CD4-positive, alpha-beta T cell treated with Interferon alpha-2 for 1 hour (primary cell): ENCODE measurements around the gene DNAJC6.
A peak's percentile ranks its signal among the peaks of the same experiment; 100 is the strongest.
"Not testable (repeated sequence)": the region's sequence is repeated elsewhere in the genome, so short reads cannot be mapped to it uniquely, and the experiment has no call there.

Source experiments
- DNase-seq, 2 donors: peaks; one replicate each; pipeline ENCODE4 v3.0.0-alpha.2; 2020 to 2022

Gene DNAJC6

DNA sequence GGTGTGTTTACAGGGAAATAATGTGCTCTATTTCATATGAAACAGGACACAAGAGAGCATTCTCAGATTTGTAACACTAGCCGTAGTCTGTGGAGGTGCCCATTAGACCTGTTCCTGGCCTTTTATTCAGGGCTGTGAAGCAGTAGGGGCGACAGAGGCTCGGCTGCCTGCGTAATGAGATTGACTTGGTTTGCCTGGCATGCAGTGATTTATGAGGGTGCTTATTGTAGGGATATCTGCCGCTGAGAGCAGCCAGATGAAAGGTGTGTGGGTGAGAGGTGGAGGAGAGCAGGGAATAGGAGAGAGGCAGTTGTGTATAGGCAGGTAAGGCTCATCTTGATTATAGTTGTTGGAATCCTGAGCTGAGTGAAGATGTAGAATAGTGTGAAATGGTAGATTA is 51.3 kb downstream of the DNAJC6 start:
- DNase-seq: no peak

DNA sequence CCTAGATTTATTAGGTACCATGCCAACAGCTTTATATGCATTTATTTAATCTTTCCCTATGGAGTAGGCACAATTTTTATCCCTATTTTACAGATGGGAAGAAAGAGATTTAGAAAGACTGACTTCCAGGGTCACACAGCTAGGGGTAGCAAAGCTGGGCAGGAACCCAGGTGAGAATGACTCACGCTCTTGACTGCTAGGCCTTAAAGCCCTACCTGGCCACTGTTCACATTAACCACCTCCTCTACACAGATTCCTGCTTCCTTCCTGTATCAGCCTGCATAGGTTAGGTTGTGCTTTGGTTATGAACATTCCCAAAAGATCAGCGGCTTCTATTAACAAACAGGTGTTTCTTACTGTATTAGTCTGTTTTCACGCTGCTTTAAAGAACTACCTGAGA is 53.2 kb downstream of the DNAJC6 start:
- no peak for DNase-seq

DNA sequence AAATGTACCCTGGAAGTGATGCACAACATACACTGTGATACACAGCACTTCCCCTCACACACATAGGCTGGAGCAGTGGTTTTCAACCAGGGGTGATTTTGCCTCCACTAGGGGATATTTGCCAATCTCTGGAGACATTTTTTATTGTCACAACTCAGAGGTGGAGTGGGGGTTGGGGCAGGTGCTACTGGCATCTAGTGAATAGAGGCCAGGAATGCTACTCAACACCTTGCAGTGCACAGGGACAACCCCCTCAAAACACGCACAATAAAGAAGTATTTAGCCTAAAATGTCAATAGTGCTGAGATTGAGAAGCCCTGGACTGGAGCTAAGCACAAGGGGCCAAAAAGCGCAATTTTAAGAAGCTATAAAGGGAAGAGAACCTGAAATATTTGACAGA is 54.1 kb downstream of the DNAJC6 start:
- no peak for DNase-seq

DNA sequence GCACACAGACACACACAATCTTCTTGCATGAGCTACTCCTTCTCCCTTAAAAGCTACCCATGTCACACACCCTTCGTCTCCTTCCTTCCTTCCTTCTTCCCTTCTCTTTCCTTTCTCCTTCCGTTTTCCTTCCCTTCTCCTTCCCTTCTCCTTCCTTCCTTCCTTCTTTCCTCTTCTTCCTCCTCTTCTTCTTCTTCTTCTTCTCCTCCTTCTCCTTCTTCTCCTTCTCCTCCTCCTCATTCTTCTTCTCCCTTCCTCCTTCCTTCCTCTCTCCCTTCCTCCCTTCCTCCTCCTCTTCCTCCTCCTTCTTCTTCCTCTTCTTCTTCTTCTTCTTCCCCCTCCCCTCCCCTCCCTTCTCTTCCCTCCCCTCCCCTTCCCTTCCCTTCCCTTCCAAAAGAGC is 59.1 kb downstream of the DNAJC6 start:
- no peak for DNase-seq

DNA sequence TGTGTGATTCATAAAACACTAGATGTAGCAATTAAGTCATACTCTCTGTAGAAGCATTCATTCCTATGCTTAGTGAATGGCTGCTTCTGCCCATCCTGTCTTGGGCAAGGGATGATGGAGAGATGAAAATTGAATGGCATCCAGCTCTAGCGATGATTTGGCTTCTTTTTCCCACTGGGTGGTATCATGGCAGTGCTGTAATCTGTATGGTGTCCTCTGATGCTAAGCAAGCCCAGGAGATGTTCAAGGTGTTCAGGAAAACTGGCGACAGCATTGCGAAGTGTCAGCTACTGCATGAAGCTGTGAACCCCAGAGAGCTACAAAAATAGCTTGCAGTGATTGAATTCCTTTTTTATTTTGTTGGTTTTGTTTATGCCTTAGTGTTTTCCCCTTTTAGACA is 62.2 kb downstream of the DNAJC6 start:
- no peak for DNase-seq

DNA sequence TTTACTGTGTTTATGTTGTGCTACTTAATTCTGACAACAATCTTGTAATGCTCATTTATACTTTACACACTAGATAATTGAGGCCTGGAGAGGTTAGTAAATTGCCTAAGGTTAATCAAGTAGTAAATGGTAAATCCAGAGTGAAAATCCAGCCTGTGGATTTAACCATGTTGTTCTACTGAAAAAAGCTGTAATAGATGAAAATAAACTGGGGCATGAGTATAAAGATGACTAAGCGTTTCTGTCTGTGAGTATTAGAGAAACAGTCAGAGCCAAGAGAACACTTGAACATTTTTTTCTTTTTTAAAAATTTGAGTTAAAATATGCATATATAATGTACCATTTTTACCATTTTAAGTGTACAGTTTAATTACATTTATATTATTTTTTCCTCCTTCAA is 63.2 kb downstream of the DNAJC6 start:
- DNase-seq: no peak

DNA sequence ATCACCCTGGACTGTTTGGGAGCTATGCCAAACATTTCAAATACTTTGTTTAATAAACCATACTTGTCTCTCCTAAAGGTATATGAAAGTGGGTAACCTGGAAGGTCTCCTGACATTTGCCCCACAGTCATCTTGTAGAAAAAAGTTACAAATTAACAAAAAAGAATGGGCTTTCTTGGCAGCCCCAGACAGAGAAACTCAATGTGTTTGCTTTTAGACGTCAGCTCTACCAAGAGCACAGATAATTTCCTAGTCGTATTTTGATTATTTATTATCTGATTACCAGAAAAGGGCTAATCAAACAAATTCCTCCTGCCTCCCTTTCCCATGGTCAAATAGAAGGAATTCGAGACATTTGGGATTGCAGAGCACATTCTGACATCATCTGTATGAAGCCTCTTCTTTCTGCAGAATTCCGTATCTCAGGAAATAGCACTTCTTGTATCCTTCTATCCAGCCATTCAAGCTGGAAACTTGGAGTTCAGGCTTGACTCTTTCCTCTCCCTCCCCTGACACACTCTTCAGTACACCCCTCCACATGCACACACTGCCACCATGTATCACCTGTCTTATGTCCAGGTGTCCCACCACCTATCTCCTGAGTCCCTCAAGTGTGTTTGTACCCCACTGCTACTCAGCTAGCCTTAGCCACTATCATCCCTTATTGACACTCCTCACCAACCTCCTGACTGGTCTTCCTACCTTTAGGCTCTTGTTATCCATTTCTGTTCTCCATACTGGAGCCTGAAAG is 68.3 kb downstream of the DNAJC6 start:
- no peak for DNase-seq

DNA sequence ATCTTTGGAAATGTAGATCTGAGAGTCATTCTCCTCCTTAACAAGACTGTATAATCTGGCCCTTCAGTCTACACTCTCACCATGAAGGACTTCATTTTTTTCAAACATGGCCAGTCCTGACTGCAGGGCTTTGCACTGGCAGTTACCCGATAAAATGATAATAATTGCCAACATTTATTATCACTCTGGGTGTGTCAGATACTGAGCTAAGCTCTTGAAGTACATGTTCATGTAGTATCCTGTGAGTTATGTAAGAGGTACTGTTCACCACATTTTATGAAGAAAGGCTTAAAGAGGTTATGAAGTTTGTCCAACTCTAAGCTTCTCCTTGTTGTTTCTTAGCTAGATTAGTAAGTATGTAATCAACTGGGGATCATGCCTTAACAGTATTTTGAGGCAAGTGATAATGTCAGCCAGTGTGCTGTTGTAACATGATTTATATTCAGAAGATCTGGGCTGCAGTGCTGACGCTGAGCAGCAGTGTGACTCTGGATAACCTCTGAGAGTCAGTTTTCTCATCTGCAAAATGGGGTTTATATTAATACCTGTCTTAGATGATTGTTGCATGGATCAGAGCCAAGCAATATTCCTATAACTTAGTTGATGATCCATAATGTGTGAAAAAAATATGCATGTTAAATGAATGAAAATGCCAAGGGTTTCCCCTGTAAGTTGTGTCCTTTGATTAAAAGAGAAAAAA is 69.1 kb downstream of the DNAJC6 start:
- DNase-seq: no peak

DNA sequence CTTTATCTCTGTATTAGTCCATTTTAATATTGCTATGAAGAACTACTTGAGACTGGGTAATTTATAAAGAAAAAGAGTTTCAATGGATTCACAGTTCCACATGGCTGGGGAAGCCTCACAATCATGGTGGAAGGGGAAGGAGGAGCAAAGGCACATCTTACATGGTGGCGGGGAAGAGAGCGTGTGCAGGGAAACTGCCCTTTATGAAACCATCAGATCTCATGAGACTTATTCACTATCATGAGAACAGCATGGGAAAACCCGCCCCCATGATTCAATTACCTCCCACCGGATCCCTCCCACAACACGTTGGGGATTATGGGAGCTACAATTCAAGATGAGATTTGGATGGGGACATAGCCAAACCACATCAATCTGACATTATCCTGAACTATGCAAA is 75.1 kb downstream of the DNAJC6 start:
- DNase-seq: not testable (repeated sequence)

DNA sequence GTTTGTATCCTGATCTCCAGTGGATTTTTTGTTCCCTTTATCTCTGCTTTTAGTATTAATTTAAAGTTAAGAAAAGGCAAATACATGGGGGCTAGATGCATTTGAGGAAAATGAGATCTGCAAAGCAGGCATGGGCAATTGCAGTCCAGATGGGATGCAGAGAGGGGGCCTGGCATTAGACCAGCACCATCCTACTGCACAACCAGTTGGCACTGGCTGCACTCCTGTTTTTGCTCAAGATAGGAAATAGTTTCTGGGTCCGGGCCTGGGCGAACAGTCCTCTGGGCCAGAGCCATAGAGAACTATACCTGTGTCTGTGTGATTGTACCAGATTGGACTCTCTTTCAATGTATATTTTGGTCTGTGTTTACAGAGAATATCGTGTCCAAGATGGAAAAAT is 77.1 kb downstream of the DNAJC6 start:
- DNase-seq: no peak

DNA sequence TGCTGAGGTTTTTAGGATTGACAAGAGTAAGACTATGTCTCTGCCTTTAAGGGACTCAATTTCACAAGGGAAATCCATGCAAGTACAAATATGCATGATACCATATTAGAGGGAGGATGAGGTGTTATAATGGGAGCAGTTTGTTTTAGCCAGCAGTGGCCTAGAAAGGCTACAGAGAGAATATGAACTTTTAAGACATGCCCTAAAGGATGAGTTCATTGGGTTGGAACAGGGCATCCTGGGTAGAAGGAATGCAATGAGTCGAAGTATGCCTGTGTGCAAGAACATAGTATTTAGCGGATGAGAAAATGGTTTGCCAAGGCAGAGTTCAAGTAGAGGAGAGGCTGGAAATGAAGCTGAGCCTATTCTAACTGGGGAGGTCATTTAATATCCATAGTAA is 78.5 kb downstream of the DNAJC6 start:
- DNase-seq: no peak

DNA sequence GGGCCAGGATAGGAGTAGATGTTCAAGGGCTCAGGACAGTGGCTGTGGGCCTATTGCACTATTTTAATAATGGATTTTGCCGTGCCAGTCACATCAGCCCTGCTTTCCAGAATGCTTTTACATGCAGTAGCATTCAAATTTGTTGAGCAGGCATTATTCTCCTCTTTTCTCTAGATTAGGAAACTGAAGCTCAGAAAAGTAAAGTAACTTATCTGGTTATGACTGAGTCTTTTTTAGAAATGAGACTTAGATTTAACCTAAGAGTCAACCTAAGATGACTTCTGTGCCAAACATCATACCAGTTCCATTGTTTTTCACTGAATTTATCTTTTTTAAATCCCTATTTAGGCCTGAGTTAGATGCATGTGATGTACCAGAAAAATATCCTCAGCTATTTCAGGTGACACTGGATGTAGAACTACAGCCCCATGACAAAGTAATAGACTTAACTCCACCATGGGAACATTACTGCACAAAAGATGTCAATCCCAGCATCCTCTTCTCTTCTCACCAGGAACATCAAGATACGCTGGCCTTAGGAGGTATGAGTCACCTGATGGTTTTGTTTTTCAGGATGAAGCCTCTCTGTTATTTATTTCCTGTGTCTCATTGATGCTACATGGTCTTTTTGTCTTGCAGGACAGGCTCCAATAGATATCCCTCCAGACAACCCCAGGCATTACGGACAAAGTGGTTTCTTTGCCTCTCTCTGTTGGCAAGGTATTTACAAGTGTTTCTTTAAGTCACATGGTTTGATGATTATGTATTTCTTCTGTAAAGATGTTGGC is 79.8 kb downstream of the DNAJC6 start:
- DNase-seq: no peak

DNA sequence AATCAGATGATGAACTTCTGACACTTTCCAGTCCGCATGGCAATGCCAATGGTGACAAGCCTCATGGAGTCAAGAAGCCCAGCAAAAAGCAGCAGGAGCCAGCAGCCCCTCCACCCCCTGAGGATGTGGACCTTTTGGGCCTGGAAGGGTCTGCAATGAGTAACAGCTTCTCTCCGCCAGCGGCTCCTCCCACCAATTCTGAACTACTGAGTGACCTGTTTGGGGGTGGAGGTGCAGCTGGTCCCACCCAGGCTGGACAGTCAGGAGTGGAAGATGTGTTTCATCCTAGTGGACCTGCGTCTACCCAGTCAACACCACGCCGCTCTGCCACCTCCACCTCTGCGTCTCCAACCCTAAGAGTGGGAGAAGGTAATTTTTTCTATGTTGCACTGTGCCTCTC is 83.2 kb downstream of the DNAJC6 start:
- DNase-seq: no peak

DNA sequence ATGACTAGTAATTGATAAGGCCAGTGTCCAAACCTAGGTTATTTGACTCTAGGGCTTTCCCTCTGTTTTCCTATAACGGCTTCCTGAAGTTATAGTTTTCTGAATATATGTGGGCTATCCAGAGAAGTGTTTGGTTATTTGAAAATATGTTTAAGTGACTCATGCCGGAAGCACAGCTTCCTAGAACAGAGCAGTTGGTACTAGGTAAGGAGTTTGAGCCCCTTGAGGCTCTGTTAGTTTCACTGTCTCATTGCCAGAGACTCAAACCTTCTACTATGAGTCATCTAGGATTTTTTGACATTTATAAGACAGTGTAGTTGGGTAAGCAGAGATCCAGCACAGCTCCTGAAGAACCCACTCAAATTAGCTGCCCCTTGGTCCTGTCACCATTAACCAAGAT is 84.0 kb downstream of the DNAJC6 start:
- peak in 1 of 2 donors; percentile 6 for DNase-seq

DNA sequence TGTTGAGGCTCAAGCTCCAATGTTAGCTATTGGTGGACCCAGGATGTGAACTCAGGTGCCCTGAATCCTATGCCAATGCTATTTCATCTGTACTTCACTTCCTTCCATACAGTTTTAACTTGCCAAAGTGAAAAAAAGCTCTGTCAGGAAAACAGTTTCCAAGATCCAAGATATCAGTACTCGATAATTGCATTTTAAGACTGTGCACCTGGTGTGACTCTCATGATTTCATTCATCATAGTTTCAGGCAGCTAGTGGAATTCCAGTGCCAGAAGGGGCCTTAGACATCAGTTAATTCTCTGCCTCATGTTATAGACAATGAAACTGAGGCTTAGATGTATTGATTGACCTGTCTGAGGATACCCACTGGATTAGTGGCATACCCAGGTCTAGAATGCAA is 84.6 kb downstream of the DNAJC6 start:
- DNase-seq: no peak

DNA sequence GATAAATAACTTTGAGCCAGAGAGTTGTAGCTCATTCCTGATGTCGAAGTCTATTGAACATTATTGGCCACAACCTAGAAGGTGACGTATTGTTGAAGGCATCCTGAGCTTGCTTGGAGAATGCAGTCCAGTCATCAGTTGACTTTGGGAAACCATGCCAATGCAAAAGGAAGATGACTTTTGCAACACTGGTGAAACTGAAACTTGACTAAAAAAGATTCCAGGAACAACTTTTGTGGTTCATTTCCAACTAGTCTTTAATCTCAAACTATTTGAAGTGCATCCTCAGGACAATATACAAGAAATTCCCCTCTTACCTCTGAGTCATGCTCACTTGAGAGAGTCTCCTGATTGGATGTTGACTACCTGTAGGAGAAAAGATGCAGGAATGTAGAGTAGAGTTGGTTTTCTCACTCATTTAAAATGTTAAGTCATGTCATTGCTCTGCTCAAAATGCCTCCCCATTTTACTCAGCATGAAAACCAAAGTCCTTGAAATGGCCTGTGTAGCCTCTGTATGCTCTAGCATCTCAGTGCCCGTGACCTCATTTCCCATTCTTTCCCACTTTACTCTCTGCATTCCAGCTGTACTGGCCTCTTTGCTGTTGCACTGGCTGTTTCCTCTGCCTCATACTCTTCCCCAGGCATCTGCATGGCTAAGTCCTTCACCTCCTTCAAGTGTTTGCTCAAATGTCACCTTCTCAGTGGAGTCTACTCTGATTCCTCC is 86.7 kb downstream of the DNAJC6 start:
- peak in 1 of 2 donors; percentile 1 for DNase-seq

DNA sequence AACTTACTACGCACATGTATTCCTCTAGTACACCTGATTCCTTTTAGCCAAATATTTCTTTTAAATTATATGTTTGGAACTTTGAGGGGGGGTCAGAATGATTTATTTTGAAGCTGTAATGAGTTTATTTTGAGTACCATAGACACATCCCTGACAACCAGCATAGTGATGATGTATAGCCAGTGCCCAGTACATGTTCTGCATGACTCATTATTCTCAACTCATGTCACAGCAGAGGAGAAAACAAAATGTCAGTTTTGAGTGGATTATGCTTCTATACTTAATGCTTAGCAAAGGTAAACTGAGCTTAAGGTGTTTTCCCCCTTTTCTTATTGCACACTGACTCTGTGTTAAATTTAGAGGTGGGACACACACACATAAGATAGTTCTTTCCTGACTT is 88.7 kb downstream of the DNAJC6 start:
- DNase-seq: no peak

DNA sequence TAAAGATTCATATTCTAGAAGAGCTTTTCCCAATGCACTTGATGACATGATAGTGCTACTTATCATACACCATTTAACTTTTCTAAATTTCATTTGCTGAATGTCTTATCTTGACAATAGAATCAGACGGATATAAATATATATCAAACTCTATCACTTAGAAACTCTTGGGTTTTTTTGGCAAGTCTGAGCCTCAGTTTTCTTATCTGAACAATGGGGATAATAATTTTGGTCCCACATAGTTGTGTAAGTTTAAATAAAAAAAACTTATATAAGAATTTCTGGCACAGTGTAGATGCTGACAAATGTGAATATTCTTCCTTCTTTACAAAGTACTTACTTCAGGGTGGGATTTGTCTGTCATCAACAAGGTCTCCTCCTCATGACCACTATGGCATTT is 89.7 kb downstream of the DNAJC6 start:
- no peak for DNase-seq

DNA sequence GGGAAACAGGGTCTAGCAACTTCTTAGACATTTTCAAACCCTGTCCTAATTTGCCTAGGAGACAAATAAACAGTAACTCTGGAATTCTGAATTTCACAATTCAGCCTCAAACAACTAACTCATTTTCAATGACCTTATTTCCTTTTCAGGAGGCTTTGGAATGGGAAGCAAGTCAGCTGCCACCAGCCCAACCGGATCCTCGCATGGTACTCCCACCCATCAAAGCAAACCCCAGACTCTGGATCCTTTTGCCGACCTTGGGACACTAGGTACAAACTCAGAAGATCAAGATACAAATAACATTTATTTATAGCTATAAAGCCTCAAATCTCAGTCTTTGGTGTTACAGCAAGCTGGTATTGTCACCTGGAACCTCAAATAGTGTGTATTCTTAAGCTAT is 92.3 kb downstream of the DNAJC6 start:
- DNase-seq: no peak

DNA sequence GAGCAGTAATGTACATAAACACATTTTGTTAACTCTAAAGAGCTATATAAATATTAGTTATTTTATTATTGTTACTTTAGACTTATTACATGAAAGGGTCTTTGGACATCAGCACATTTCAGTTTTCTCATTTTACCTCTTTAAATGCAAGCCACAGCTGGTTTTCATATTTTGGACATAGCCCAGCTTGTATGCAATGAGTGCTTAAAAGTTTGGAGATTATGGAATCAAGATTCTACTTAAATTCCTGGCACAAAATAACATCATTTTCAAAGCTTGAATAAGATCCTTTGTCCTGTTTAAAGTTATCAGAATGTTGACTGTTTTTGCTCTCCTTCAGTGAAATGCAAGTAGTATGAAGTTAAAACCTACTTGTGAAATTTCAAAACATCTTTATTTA is 95.6 kb downstream of the DNAJC6 start:
- DNase-seq: no peak

DNA sequence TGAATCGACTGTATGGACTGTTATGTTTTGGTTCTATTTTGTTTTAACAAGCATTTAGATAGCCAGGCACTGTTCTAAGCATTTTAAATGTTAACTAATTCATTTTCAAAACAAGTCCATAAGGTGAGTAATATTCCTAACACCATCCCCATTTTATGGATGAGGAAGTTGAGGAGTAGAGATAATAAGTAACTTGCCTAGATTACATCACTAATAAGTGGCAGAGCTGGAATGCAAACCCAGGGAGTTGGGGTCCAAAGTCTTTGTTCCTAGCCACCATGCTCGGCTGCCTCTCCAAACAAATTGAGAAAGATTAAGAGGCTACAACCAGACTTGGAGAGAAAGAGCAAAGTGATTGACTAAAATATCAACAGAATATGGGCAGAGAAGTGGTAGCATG is 98.5 kb downstream of the DNAJC6 start:
- no peak for DNase-seq

DNA sequence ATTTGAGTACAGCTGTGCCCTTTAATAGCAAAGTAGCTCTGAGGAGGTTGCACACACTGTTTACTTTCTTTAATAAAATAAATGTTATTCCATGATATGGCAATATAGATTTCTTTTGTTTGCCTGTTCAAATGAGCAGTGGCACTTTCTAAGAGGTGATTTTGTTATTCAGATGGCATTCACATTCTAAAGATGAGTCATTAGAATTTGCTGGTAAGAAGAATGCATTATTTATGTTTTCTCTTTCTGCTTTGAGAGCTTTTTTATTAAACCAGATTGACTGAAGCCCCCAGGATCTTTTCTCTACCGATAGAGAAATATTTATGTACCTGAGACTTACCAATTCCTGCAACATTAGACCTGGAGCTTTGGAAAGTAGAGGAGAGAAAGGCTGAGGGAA is 100.0 kb downstream of the DNAJC6 start:
- DNase-seq: no peak

DNA sequence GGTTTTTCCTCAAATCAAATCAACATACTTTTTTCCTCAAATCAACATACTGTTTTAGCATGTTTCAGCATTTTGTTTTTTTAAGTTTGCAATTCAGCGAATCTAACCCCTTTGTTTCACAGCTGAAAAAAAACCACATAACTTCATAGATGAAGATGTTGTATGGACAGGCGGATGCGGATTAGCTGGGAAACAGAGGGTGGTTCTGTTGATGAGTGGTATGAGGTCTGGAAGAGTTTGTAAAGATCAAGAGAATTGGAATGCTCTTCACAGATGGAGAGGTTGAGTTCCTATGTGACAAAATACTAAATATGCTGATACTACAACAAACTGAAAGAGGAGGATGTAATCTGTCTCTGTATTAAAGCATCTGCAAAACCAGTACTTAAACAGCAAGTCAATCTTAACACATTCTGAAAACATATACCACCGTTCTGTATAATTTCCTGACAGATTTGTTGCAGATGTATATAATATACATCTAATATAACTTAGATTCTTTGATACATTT is 100.5 kb downstream of the DNAJC6 start:
- DNase-seq: no peak
